PFSK-1 (cell line): ENCODE measurements around the gene B3GNT2.

Source experiments
- FOXP2 ChIP-seq: optimal IDR thresholded peaks from 2 replicates; pipeline ENCODE3; 2011; ENCODE audit warnings: borderline replicate concordance, control low read depth, inconsistent platforms; ENCODE audit not compliant: insufficient read depth; ENCODE audit errors: extremely low read length, extremely low read depth
- POLR2AphosphoS5 ChIP-seq: IDR thresholded peaks from 2 replicates; pipeline ENCODE4 v1.6.1; 2012; ENCODE audit warnings: low read depth, mild to moderate bottlenecking, control low read depth, low read length, moderate library complexity
- REST ChIP-seq, 2 experiments: IDR thresholded peaks; 2 replicates each; pipeline versions ENCODE4 v1.6.1 to v1.8.0; 2011 to 2012; ENCODE audit warnings: low read depth in 2 of 2, low read length in 2 of 2, control low read depth in 1 of 2, inconsistent platforms in 1 of 2, mild to moderate bottlenecking in 1 of 2, moderate library complexity in 1 of 2; ENCODE audit not compliant: insufficient read depth in 1 of 2
- SIN3A ChIP-seq: IDR thresholded peaks from 2 replicates; pipeline ENCODE4 v1.6.1; 2012; ENCODE audit warnings: mild to moderate bottlenecking, low read length, moderate library complexity, borderline replicate concordance; ENCODE audit not compliant: insufficient read depth
- TAF1 ChIP-seq: IDR thresholded peaks from 2 replicates; pipeline ENCODE4 v1.6.1; 2012; ENCODE audit warnings: low read length, control low read depth, borderline replicate concordance; ENCODE audit not compliant: insufficient read depth

The B3GNT2 gene

GRCh38 chr2:62254424-62255266, 58.7 kb downstream of the B3GNT2 start:
- TF ChIP-seq POLR2AphosphoS5: no peak
- no peak for TF ChIP-seq SIN3A
- TF ChIP-seq REST (IDR thresholded peaks at IDR 0.05; ENCODE audit: insufficient read depth in 1 of 2, low read depth in 2 of 2, low read length in 2 of 2): no peak
- TF ChIP-seq TAF1: no peak
- no peak for TF ChIP-seq FOXP2

- TF ChIP-seq FOXP2: no peak
- no peak for TF ChIP-seq TAF1
- no peak for TF ChIP-seq POLR2AphosphoS5
- no peak for TF ChIP-seq REST (IDR thresholded peaks at IDR 0.05; ENCODE audit: insufficient read depth in 1 of 2, low read depth in 2 of 2, low read length in 2 of 2)
Measured at GRCh38 chr2:62257466-62257865, 61.6 kb downstream of the B3GNT2 start.

GRCh38 chr2:62263076-62263715, 67.3 kb downstream of the B3GNT2 start:
- TF ChIP-seq FOXP2: no peak
- no peak for TF ChIP-seq SIN3A
- TF ChIP-seq TAF1: no peak
- TF ChIP-seq REST (IDR thresholded peaks at IDR 0.05; ENCODE audit: insufficient read depth in 1 of 2, low read depth in 2 of 2, low read length in 2 of 2): no peak
- TF ChIP-seq POLR2AphosphoS5: no peak

GRCh38 chr2:62264186-62264585, 68.3 kb downstream of the B3GNT2 start:
- TF ChIP-seq SIN3A (no peak), TAF1 (no peak), FOXP2 (no peak), POLR2AphosphoS5 (no peak), REST (IDR thresholded peaks at IDR 0.05; ENCODE audit: insufficient read depth in 1 of 2, low read depth in 2 of 2, low read length in 2 of 2) (no peak)
